Mammary microvascular endothelial cell (primary cell): Measurements from ENCODE around the gene HSD3B2. TPM values are rescaled to one million over a fixed set of nuclear protein-coding genes. Genes with fewer than 3 reads are reported as not detected.

Source experiments
- total RNA-seq: library from RNA; depleted of rRNA; stranded (reverse); fragments of >200 nt; gene quantifications from 2 replicates; pipeline ENCODE4 v1.2.3, GENCODE V29; 2015

HSD3B2 gene
- total RNA-seq: not detected in 2 replicates

DNA sequence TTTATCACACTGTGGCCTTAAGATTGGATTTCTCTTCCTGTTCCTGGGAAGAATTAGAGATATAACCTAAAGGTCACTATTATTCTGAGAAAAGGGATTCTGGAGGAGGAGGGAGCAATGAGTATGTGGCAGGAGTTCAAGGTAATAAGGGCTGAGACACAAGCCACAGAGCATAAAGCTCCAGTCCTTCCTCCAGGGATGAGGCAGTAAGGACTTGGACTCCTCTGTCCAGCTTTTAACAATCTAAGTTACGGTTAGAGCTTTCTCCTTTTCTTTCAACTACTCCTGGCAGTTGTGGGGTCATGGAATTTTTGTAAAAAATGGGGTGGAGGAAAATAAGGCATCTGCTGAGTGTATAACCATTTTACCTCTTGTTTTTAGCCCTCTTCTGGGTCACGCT lies at the start of gene HSD3B2:
TSS of gene HSD3B2 (plus strand) at position 201 of the 400 bp plus-strand sequence. CDS start 270 bp downstream, outside the sequence.

DNA sequence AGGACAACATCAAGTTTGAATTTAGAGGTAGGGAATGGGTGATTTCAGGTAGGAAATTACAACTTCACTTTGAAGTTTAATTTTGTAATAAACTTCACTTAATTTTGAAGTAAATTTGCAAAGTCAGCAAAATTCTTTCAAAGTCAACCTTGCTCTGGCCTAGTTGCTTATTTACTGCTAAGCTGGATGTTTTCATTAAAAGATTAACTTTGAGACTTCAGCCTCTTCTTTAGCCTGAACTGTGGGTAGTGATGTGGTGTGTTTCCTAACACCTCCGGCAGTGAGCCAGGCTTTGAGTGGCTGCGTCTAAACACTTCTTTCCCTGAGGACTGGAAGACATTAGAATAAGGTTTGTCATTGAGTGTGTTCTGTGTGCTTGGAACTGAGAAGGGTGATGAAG lies 46.4 kb upstream of the HSD3B2 start, which contains the start of gene HAO2:
TSS of gene HAO2 (plus strand) at position 232 of the 400 bp plus-strand sequence. CDS start 12,301 bp downstream, outside the sequence.

Other genes with a start within 250 kb of the HSD3B2 start
- gene HAO2, start 46.4 kb upstream of the HSD3B2 start, total RNA-seq: not detected in 2 replicates
- not detected in 2 replicates for gene HSD3B1, start 92.1 kb downstream of the HSD3B2 start, total RNA-seq
- gene ZNF697, start 233.1 kb downstream of the HSD3B2 start, total RNA-seq: 12.6 and 15.3 TPM in 2 replicates